OCI-LY3 (cell line): ENCODE data around the gene PALLD.

Source experiments
- EZH2phosphoT487 ChIP-seq: fragments of 200-600 bp; shearing (Covaris generic); IDR thresholded peaks from 2 replicates; pipeline ENCODE4 v1.6.1; 2018; ENCODE audit warnings: antibody characterized with exemption, mixed run types, low read depth
- TF ChIP-seq, protein P1 (sequence below): fragments of 200-600, 300-600 bp; sonication (generic); IDR thresholded peaks from 2 replicates; pipeline ENCODE4 v1.5.1; 2014; ENCODE audit warnings: antibody characterized with exemption, low read length, low read depth

DNA sequence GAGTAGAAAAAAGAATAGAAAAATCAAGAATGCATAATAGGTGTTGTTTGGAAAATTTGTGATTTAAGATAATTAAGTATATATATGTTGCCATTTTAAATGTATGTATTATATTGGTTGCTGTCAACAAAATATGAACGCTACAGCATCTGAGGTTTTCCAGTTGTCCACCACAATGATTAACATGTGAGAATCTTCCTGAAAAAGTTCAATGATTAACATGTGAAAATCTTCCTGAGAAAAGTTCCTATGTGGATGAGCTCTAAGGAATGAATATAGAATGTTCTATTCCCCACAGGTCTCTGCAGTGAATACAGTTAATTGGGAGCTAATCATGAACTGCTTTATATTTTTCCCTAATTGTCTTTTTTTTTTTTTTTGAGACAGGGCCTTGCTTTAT lies 298.5 kb downstream of the PALLD start:
- TF ChIP-seq, protein P1, sequence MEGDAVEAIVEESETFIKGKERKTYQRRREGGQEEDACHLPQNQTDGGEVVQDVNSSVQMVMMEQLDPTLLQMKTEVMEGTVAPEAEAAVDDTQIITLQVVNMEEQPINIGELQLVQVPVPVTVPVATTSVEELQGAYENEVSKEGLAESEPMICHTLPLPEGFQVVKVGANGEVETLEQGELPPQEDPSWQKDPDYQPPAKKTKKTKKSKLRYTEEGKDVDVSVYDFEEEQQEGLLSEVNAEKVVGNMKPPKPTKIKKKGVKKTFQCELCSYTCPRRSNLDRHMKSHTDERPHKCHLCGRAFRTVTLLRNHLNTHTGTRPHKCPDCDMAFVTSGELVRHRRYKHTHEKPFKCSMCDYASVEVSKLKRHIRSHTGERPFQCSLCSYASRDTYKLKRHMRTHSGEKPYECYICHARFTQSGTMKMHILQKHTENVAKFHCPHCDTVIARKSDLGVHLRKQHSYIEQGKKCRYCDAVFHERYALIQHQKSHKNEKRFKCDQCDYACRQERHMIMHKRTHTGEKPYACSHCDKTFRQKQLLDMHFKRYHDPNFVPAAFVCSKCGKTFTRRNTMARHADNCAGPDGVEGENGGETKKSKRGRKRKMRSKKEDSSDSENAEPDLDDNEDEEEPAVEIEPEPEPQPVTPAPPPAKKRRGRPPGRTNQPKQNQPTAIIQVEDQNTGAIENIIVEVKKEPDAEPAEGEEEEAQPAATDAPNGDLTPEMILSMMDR, result no peak
- TF ChIP-seq EZH2phosphoT487, result no peak
